ENCODE measurements around the gene SLC39A13. TPM values are rescaled to one million over a fixed set of nuclear protein-coding genes. Genes with fewer than 3 reads are reported as not detected.

SLC39A13 gene
- total RNA-seq, 4 donors from 2014 or later, result 19.9 to 56.9 (median 43.1) TPM

DNA sequence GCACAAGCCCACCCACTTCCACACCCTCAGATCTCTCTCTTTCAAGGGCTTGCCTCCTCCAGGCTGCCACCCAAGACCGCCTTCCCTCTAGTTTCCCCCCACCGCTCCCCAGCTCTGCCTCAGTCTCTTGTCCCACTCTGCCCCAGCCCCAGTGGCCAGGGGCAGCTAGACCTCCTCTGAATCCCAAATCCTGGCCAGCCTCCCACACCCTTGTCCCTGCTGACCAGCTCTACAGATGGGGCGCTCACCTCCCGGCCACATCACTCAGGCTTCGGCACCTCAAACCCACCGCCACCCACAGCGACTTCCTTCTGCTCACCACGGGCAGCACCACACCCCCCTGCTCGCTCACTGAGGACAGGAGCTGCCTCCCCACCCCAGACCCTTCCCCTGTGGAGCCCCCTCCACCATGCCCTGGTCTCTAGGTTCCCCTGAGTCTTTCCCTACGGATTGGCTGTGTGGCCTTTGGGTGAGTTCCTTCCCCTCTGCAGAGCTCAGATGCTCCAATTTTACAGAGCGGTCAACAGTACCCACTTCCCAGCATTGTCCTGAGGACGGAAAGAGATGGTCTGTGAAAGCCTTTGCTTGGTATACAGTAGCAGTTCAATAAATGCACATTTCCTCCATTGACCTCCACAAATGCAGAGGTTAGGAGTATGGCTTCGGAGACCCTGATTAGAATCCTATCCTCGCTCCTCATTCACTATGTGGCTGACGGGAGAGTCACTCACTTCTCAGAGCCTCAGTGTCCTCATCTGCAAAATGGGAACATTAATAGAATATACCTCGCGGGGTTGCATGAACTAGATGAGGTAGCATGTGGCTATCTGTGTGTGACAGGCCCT, 18.6 kb upstream of the SLC39A13 start:
- Histone ChIP-seq H3K4me1 (peaks cover 0 to 17% (median 9%) of the 10 kb centered on the region in 4 donors), H3K9me3 (no peaks in the 10 kb centered on the region), H3K27ac (peak overlapping the region in 2 of 4 donors; percentile 19 to 32), H3K4me3 (no peak overlapping the region), H3K27me3 (no peaks in the 10 kb centered on the region), H3K36me3 (no peaks in the 10 kb centered on the region)
- 82 to 92% methylated on average over 3 to 17 of the region's 17 CpGs for WGBS, 2 donors (ENCODE audit: low coverage in 1 of 2)
- in situ Hi-C loops (cut with MboI; ENCODE audit: low pct_ligation_motif_present in 1 of 4, low pct_unique_long_range_greater_than_20kb in 1 of 4, low sequenced_read_pairs in 3 of 4), result no loop called here
- intact Hi-C loops (cut with DNase I; ENCODE audit: low total_unique reads), result no loop called here
- TF ChIP-seq POLR2AphosphoS5 (IDR thresholded peaks at IDR 0.05) (no peak), EP300 (IDR thresholded peaks at IDR 0.05; ENCODE audit: low read depth) (no peak), POLR2A (IDR thresholded peaks at IDR 0.05) (no peak)
- TF ChIP-seq, protein P1, sequence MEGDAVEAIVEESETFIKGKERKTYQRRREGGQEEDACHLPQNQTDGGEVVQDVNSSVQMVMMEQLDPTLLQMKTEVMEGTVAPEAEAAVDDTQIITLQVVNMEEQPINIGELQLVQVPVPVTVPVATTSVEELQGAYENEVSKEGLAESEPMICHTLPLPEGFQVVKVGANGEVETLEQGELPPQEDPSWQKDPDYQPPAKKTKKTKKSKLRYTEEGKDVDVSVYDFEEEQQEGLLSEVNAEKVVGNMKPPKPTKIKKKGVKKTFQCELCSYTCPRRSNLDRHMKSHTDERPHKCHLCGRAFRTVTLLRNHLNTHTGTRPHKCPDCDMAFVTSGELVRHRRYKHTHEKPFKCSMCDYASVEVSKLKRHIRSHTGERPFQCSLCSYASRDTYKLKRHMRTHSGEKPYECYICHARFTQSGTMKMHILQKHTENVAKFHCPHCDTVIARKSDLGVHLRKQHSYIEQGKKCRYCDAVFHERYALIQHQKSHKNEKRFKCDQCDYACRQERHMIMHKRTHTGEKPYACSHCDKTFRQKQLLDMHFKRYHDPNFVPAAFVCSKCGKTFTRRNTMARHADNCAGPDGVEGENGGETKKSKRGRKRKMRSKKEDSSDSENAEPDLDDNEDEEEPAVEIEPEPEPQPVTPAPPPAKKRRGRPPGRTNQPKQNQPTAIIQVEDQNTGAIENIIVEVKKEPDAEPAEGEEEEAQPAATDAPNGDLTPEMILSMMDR (IDR thresholded peaks at IDR 0.05), result no peak
- no peak for DNase-seq

DNA sequence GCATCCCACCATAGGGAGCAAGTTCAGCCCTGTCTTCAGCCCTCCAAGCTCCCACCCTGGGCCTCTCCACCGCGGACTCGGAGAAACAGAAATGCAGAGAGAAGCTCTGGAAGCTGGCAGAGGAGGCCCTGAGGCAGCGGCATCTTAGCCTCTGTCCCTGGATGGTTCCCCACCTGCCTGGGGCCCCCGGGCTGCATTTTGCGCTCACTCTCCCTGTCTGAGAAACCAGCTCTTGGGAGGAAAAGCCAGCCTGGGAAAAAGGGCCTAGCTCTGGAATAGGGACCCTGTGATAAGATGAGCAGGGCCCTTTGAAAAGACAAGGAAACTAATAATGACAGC, 18.0 kb upstream of the SLC39A13 start:
- Histone ChIP-seq H3K27ac (peak overlapping the region; percentile 30 to 78 (median 54)), H3K36me3 (no peaks in the 10 kb centered on the region), H3K4me3 (no peak overlapping the region), H3K27me3 (no peaks in the 10 kb centered on the region), H3K4me1 (peaks cover 0 to 18% (median 11%) of the 10 kb centered on the region in 4 donors), H3K9me3 (no peaks in the 10 kb centered on the region)
- TF ChIP-seq, protein P1 (IDR thresholded peaks at IDR 0.05), result no peak
- no peak for TF ChIP-seq POLR2A (IDR thresholded peaks at IDR 0.05)
- TF ChIP-seq POLR2AphosphoS5 (IDR thresholded peaks at IDR 0.05), result no peak
- TF ChIP-seq EP300 (IDR thresholded peaks at IDR 0.05; ENCODE audit: low read depth), result no peak
- no peak for DNase-seq
- WGBS, 2 donors (ENCODE audit: low coverage in 1 of 2), result 95% methylated on average over 6 of the region's 6 CpGs; no CpG with 5 or more reads in 1 of the 2 donors
- in situ Hi-C loops (cut with MboI; ENCODE audit: low pct_ligation_motif_present in 1 of 4, low pct_unique_long_range_greater_than_20kb in 1 of 4, low sequenced_read_pairs in 3 of 4) (no loop called here), intact Hi-C loops (cut with DNase I; ENCODE audit: low total_unique reads) (no loop called here)

DNA sequence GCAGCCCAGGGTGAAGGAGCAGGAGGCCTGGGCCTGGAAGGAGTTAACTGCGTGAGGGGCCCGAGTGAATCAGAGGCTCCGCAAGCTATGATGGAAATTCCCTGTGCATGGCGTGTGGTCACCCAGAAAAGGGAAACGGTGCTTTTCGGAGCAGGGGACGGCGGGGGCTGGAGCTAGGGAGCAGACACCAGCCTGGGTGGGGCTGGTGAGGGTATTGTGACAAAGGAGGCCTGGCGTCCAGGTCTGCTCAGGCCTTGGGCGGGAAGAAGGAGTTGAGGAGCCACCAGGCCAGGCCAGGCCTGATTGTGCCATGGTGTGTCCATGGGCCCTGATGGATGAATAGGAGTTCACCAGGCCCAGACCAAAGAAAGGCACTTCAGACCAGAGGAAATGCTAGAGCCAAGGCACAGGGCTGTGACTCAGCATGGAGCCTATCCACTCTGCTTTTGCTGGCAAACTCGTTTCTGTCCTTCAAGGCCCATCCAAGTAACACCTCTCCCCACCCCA, 17.3 kb upstream of the SLC39A13 start:
- WGBS, 2 donors (ENCODE audit: low coverage in 1 of 2), result 81% methylated on average over 11 of the region's 11 CpGs; no CpG with 5 or more reads in 1 of the 2 donors
- intact Hi-C loops (cut with DNase I; ENCODE audit: low total_unique reads), result no loop called here

More for the DNA sequence above, 17.3 kb upstream of the SLC39A13 start:
- Histone ChIP-seq H3K4me3 (no peak overlapping the region), H3K36me3 (no peaks in the 10 kb centered on the region), H3K27me3 (no peaks in the 10 kb centered on the region), H3K4me1 (peaks cover 0 to 18% (median 11%) of the 10 kb centered on the region in 4 donors), H3K9me3 (no peaks in the 10 kb centered on the region), H3K27ac (peak overlapping the region; percentile 30 to 78 (median 60))
- in situ Hi-C loops (cut with MboI; ENCODE audit: low pct_ligation_motif_present in 1 of 4, low pct_unique_long_range_greater_than_20kb in 1 of 4, low sequenced_read_pairs in 3 of 4), result no loop called here
- DNase-seq, result no peak
- TF ChIP-seq POLR2A (IDR thresholded peaks at IDR 0.05), result no peak
- TF ChIP-seq, protein P1 (IDR thresholded peaks at IDR 0.05), result no peak
- TF ChIP-seq EP300 (IDR thresholded peaks at IDR 0.05; ENCODE audit: low read depth), result no peak
- TF ChIP-seq POLR2AphosphoS5 (IDR thresholded peaks at IDR 0.05), result no peak

Measured in transverse colon (tissue), 4 donors.